HepG2 (cell line): ENCODE measurements around the gene ZNF367. TPM values are rescaled to one million over a fixed set of nuclear protein-coding genes. Genes with fewer than 3 reads are reported as not detected.

Source experiments
- FOSL2 ChIP-seq: sonication (generic); formaldehyde crosslinking; IDR thresholded peaks from 2 replicates; pipeline ENCODE4 v1.4.0; 2020; ENCODE audit warnings: missing genetic modification reagents
- GATAD2A ChIP-seq: IDR thresholded peaks from 2 replicates; pipeline ENCODE4 v1.6.1; 2016
- KLF11 ChIP-seq: IDR thresholded peaks from 2 replicates; pipeline ENCODE4 v1.6.1; 2016; ENCODE audit warnings: missing compliant biosample characterization
- MED1 ChIP-seq: sonication (generic); formaldehyde crosslinking; IDR thresholded peaks from 2 replicates; pipeline ENCODE4 v1.4.0; 2020; ENCODE audit warnings: missing genetic modification reagents
- MEF2D ChIP-seq: sonication (generic); formaldehyde crosslinking; IDR thresholded peaks from 2 replicates; pipeline ENCODE4 v1.5.1; 2020; ENCODE audit warnings: mild to moderate bottlenecking, missing genetic modification reagents
- NR2F6 ChIP-seq, 2 experiments: IDR thresholded peaks; 2 replicates each; pipeline ENCODE4 v1.6.1; 2016; ENCODE audit warnings: antibody characterized with exemption in 1 of 2, mild to moderate bottlenecking in 1 of 2
- RBFOX2 ChIP-seq: fragments of 200-400 bp; formaldehyde crosslinking; IDR thresholded peaks from 2 replicates; pipeline ENCODE4 v1.6.1; 2017; ENCODE audit warnings: low read depth, mild to moderate bottlenecking, low read length
- SOX13 ChIP-seq, 3 experiments: fragments of 450-650 bp in 1 of 3; sonication (generic) in 1 of 3; formaldehyde crosslinking in 1 of 3; IDR thresholded peaks in 2 of 3; conservative IDR thresholded peaks in 1 of 3; 2 replicates each; pipeline versions ENCODE4 v1.5.0 to v1.6.1; 2016 to 2020; ENCODE audit warnings: antibody characterized with exemption in 1 of 3, mild to moderate bottlenecking in 1 of 3, missing compliant biosample characterization in 1 of 3, missing genetic modification reagents in 1 of 3, moderate library complexity in 1 of 3
- SOX5 ChIP-seq: IDR thresholded peaks from 2 replicates; pipeline ENCODE4 v1.6.1; 2016; ENCODE audit warnings: borderline replicate concordance
- TCF7 ChIP-seq: sonication (generic); IDR thresholded peaks from 2 replicates; pipeline ENCODE4 v1.6.1; 2016; ENCODE audit warnings: antibody characterized with exemption, low read depth
- ZBTB38 ChIP-seq: sonication (generic); formaldehyde crosslinking; IDR thresholded peaks from 2 replicates; pipeline ENCODE4 v1.5.1; 2020; ENCODE audit warnings: mild to moderate bottlenecking, missing genetic modification reagents
- ZNF160 ChIP-seq: sonication (generic); formaldehyde crosslinking; IDR thresholded peaks from 2 replicates; pipeline ENCODE4 v1.8.0; 2022; ENCODE audit warnings: mild to moderate bottlenecking, inconsistent platforms, missing genetic modification reagents
- ZNF281 ChIP-seq: sonication (generic); formaldehyde crosslinking; IDR thresholded peaks from 2 replicates; pipeline ENCODE4 v1.4.0; 2020; ENCODE audit warnings: missing genetic modification reagents, borderline replicate concordance
- ZNF672 ChIP-seq: sonication (generic); formaldehyde crosslinking; IDR thresholded peaks from 2 replicates; pipeline ENCODE4 v1.8.1; 2022; ENCODE audit warnings: missing genetic modification reagents
- polyA plus RNA-seq, 8 experiments: library from polyadenylated mRNA; depleted of rRNA in 3 of 8; stranded (reverse) in 7 of 8; unstranded in 1 of 8; fragments of >200 nt; fragmentation: Illumina TruSeq in 4 of 8; extraction: Trizol in 4 of 8; gene quantifications; 2 replicates each; pipeline versions ENCODE4 v1.2.1 to v1.2.3, GENCODE V29; 2011 to 2016; ENCODE audit warnings: low read depth in 4 of 8, missing spikeins in 1 of 8, mixed read lengths in 1 of 8; ENCODE audit not compliant: insufficient read depth in 1 of 8
- total RNA-seq, 5 experiments: library from RNA; depleted of rRNA; stranded (reverse); fragments of >200 nt; fragmentation: Illumina TruSeq; extraction: Trizol; gene quantifications; 2 replicates each; pipeline ENCODE4 v1.2.3, GENCODE V29; 2016; ENCODE audit warnings: low read depth in 1 of 5
- TF ChIP-seq, protein P1 (sequence below): sonication (generic); formaldehyde crosslinking; IDR thresholded peaks from 2 replicates; pipeline ENCODE4 v1.4.0; 2020; ENCODE audit warnings: missing genetic modification reagents
- TF ChIP-seq, protein P2 (sequence below): IDR thresholded peaks from 2 replicates; pipeline ENCODE4 v1.6.1; 2016; ENCODE audit warnings: low read depth
- TF ChIP-seq, protein P3 (sequence below), 2 experiments: sonication (generic) in 1 of 2; formaldehyde crosslinking in 1 of 2; IDR thresholded peaks; 2 replicates each; pipeline versions ENCODE4 v1.5.1 to v1.6.1; 2011 to 2020; ENCODE audit warnings: borderline replicate concordance in 1 of 2, low read depth in 1 of 2, low read length in 1 of 2, mild to moderate bottlenecking in 1 of 2, missing genetic modification reagents in 1 of 2, moderate library complexity in 1 of 2
- TF ChIP-seq, protein P4 (sequence below): IDR thresholded peaks from 2 replicates; pipeline ENCODE4 v1.6.1; 2016; ENCODE audit warnings: mild to moderate bottlenecking

The ZNF367 gene
- total and polyA plus RNA-seq, 2 of the 13 experiments (the other 11 are each of a cell fraction or from before 2014, with no cell fraction given): 2.9 to 7.7 TPM

DNA sequence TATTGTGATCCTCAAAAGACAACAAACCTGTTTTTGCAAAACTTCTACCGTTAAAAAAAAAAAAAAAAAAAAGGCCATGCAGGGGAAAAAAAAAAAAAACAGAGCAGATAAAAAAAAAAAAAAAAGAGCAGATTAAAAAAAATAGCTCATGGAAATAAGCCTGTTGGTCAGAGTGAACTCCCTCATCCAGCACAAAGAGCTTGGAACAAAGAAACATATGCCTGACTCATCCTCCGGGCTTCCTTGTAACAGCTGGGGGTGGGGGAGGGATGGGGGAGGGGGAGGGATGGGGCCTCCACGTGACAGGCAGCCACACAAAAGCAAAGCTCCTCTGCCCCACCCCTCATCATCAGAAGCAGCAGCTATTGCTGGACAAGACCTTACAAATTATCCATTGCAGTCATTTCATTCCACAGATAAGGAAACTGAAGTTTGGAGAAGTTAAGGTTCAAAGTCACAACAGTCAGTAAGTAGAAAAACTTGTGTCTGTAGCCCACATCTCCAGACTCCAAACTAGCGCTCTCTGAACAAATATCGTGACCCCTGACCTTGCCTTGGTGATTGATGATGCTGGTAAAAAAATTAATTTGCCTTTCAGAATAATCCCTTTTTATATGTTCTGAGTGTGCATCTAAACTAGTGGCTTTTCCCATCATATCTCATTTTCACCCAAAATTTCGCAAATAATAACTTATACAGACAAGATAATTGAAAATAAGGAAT is 73.6 kb downstream of the ZNF367 start (continued):
- TF ChIP-seq ZNF281 (CRISPR knock-in tag) (peak; percentile 76; the same call in 1 of the 2 replicates), ZNF672 (CRISPR knock-in tag) (no peak), TCF7 (0 out of 2 replicates have a peak, but pooled peaks have one; percentile 17), RBFOX2 (0 out of 2 replicates have a peak, but pooled peaks have one; percentile 15), FOSL2 (CRISPR knock-in tag) (peak; percentile 77), SOX5 (CRISPR knock-in tag) (peak; percentile 53; the same call in 1 of the 2 replicates), ZNF160 (no peak), MED1 (CRISPR knock-in tag) (0 out of 2 replicates have a peak, but pooled peaks have one; percentile 27), ZBTB38 (CRISPR knock-in tag) (no peak), KLF11 (CRISPR knock-in tag) (no peak), NR2F6 (IDR thresholded peaks at IDR 0.05) (peak; percentile 65), NR2F6 (CRISPR knock-in tag; IDR thresholded peaks at IDR 0.05) (no peak), SOX13 (IDR thresholded peaks at IDR 0.05) (no peak), SOX13 (CRISPR knock-in tag; conservative IDR thresholded peaks at IDR 0.05 in 1 of 2, IDR thresholded peaks at IDR 0.05 in 1 of 2) (peak in 1 of 2 experiments; percentile 78; a peak in 2 of 4 replicates), MEF2D (CRISPR knock-in tag) (no peak), GATAD2A (CRISPR knock-in tag) (0 out of 2 replicates have a peak, but pooled peaks have one; percentile 7)
- TF ChIP-seq, protein P1, sequence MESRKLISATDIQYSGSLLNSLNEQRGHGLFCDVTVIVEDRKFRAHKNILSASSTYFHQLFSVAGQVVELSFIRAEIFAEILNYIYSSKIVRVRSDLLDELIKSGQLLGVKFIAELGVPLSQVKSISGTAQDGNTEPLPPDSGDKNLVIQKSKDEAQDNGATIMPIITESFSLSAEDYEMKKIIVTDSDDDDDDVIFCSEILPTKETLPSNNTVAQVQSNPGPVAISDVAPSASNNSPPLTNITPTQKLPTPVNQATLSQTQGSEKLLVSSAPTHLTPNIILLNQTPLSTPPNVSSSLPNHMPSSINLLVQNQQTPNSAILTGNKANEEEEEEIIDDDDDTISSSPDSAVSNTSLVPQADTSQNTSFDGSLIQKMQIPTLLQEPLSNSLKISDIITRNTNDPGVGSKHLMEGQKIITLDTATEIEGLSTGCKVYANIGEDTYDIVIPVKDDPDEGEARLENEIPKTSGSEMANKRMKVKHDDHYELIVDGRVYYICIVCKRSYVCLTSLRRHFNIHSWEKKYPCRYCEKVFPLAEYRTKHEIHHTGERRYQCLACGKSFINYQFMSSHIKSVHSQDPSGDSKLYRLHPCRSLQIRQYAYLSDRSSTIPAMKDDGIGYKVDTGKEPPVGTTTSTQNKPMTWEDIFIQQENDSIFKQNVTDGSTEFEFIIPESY: peak; percentile 45; the same call in 1 of the 2 replicates
- TF ChIP-seq, protein P2, sequence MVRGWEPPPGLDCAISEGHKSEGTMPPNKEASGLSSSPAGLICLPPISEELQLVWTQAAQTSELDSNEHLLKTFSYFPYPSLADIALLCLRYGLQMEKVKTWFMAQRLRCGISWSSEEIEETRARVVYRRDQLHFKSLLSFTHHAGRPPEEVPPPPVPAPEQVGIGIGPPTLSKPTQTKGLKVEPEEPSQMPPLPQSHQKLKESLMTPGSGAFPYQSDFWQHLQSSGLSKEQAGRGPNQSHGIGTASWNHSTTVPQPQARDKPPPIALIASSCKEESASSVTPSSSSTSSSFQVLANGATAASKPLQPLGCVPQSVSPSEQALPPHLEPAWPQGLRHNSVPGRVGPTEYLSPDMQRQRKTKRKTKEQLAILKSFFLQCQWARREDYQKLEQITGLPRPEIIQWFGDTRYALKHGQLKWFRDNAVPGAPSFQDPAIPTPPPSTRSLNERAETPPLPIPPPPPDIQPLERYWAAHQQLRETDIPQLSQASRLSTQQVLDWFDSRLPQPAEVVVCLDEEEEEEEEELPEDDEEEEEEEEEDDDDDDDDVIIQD (CRISPR knock-in tag): 0 out of 2 replicates have a peak, but pooled peaks have one; percentile 23
- TF ChIP-seq, protein P3, sequence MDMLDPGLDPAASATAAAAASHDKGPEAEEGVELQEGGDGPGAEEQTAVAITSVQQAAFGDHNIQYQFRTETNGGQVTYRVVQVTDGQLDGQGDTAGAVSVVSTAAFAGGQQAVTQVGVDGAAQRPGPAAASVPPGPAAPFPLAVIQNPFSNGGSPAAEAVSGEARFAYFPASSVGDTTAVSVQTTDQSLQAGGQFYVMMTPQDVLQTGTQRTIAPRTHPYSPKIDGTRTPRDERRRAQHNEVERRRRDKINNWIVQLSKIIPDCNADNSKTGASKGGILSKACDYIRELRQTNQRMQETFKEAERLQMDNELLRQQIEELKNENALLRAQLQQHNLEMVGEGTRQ (IDR thresholded peaks at IDR 0.05; ENCODE audit: low read depth, low read length): peak; percentile 34; the same call in 1 of the 2 replicates
- TF ChIP-seq, protein P3 (CRISPR knock-in tag; IDR thresholded peaks at IDR 0.05; ENCODE audit: borderline replicate concordance): peak; percentile 31; the same call in 1 of the 2 replicates
- TF ChIP-seq, protein P4, sequence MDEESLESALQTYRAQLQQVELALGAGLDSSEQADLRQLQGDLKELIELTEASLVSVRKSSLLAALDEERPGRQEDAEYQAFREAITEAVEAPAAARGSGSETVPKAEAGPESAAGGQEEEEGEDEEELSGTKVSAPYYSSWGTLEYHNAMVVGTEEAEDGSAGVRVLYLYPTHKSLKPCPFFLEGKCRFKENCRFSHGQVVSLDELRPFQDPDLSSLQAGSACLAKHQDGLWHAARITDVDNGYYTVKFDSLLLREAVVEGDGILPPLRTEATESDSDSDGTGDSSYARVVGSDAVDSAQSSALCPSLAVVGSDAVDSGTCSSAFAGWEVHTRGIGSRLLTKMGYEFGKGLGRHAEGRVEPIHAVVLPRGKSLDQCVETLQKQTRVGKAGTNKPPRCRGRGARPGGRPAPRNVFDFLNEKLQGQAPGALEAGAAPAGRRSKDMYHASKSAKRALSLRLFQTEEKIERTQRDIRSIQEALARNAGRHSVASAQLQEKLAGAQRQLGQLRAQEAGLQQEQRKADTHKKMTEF (CRISPR knock-in tag): 0 out of 2 replicates have a peak, but pooled peaks have one; percentile 14
